ENCODE data around the gene ACER3.
A peak's percentile ranks its signal among the peaks of the same experiment; 100 is the strongest.

- TF ChIP-seq CTCF (IDR thresholded peaks at IDR 0.05; ENCODE audit: insufficient read depth, low read length) (no peak), POLR2AphosphoS5 (IDR thresholded peaks at IDR 0.05; ENCODE audit: low read depth) (peak; percentile 52; the same call in 1 of the 2 replicates)
Observed at GRCh38 chr11:76860539-76861475, at the start of gene ACER3.

Data from HL-60 (cell line).